Activated CD8-positive, alpha-beta memory T cell treated with anti-CD3 and anti-CD28 coated beads for 36 hours (primary cell): ENCODE results near the gene MIP. TPM values are rescaled to one million over a fixed set of nuclear protein-coding genes. Genes with fewer than 3 reads are reported as not detected.
"Not testable (repeated sequence)": the region's sequence is repeated elsewhere in the genome, so short reads cannot be mapped to it uniquely, and the experiment has no call there.

Experiments used
- CTCF ChIA-PET: fragments of 350-600 bp; sonication (Branson Sonifier 250); formaldehyde crosslinking; loops from one replicate; lab custom pipeline; 2021; ENCODE audit warnings: antibody characterized with exemption; lab: Charles Lee
- POLR2A ChIA-PET: fragments of 350-600 bp; sonication (Branson Sonifier 250); formaldehyde crosslinking; loops from one replicate; lab custom pipeline; 2021; ENCODE audit warnings: antibody characterized with exemption; lab: Charles Lee
- total RNA-seq, 2 experiments: library from RNA; stranded (reverse); gene quantifications; one replicate each; pipeline ENCODE4 v1.2.3, GENCODE V29; 2021

The MIP gene
- total RNA-seq, 2 experiments from 2014 or later, result not detected

- ChIA-PET POLR2A (interaction anchor here (0.6 to 1.6 kb wide), 4 partner anchors 20 to 599 kb away, joined by 3 to 4 read pairs (median 4); partner anchors contain the start of gene TIMELESS), CTCF (interaction anchor here (0.5 to 1.3 kb wide), 3 partner anchors 8 to 136 kb away, joined by 3 read pairs; partner anchors contain the start of gene PAN2)
These were observed 14.8 kb upstream of the MIP start for GRCh38 chr12:56469007-56469930.

GRCh38 chr12:56468216-56469006 is 14.0 kb upstream of the MIP start, which contains the start of gene SPRYD4:
TSS of gene SPRYD4 (plus strand) at chr12:56468578. CDS start at chr12:56468592, 14 bp downstream.
- CTCF ChIA-PET, result interaction anchor here (1.1 kb wide), 1 partner anchor 135 kb away, joined by 3 read pairs; the partner anchor contains the start of gene PAN2
- POLR2A ChIA-PET, result interaction anchor here (0.6 to 1.6 kb wide), 3 partner anchors 19 to 246 kb away, joined by 3 to 4 read pairs (median 4); partner anchors contain the start of gene TIMELESS

- POLR2A ChIA-PET, result no interaction called here
- CTCF ChIA-PET, result interaction anchor here (1.4 kb wide), 1 partner anchor 273 kb away, joined by 5 read pairs; the partner anchor contains the start of gene SMARCC2
These were observed 8.1 kb upstream of the MIP start for GRCh38 chr12:56462565-56462964.

DNA sequence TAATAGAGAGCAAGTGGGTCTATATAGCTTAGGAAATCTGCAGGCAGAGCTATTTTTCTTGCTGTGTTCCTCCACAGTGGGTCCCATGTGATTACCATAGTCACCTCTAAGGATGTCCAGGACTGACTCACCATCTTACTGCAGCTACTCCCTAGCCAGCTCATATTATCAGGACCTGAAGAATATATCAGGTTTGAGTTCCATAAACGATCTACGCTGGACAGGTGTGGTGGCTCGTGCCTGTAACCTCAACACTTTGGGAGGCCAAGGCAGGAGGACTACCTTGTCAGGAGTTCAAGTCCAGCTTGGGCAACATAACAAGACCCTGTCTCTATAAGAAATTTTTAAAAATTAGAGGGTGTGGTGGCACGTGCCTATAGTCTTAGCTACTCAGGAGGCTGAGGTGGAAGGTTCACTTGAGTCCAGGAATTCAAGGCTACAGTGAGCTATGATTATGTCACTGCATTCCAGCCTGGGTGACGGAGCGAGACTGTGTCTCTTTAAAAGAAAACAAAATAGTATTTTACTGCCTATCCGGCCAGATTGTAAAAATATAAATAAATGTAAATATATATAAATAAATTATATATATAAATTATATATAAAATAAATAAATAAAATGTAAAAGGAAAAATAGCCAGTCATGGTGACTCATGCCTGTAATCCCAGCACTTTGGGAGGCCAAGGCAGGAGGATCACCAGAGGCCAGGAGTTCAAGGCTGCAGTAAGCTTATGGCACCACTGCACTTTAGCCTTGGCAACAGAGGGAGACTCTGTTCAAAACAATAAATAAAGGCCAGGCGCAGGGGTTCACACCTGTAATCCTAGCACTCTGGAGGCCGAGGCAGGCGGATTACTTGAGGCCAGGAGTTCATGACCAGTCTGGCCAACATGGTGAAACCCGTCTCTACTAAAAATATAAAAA is 7.0 kb upstream of the MIP start:
- CTCF ChIA-PET, result interaction anchor here (1.5 kb wide), 1 partner anchor 85 kb away, joined by 3 read pairs; no protein-coding TSS in a partner anchor
- POLR2A ChIA-PET, result interaction anchor here (0.5 kb wide), 2 partner anchors 15 to 119 kb away, joined by 3 read pairs; no protein-coding TSS in a partner anchor

DNA sequence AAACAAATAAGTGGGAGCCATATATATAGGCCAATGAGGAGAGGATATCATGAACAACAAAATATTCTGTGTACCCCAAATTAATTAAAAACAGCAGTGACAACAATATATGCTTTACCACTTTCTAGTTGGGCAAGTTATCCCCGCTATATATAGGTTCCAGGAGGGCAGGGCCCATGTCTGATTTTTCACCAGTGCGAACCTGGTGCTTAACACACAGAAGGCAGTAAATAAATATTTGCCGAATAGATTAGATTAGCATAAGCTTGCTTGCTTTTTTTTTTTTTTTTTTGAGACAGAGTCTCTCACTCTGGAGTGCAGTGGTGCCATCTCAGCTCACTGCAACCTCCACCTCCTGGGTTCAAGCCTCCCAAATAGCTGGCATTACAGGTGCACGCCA is 3.4 kb upstream of the MIP start:
- ChIA-PET POLR2A (interaction anchor here (0.6 kb wide), 1 partner anchor 121 kb away, joined by 3 read pairs; no protein-coding TSS in a partner anchor), CTCF (interaction anchor here (0.6 kb wide), 1 partner anchor 63 kb away, joined by 3 read pairs; no protein-coding TSS in a partner anchor)

DNA sequence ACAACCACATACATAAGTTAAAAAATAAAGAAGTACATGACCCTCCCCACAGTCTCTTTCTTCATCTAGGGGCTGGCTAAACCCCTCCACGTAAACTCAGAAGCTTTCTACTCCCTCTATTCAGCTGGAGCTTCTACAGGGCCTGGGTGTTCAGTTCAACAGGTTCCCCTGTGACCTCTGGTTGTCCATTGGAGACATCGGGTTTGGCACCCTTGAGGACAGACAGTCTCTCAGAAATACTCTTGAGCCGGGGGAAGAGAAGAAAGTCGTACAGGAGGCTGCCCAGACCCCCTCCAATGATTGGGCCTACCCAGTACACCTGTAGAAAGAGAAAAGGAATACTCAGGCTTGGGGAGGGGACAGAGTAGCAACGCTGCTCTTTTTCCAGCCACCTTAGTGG is 3.3 kb downstream of the MIP start:
- ChIA-PET POLR2A (interaction anchor here (0.6 kb wide), 1 partner anchor 90 kb away, joined by 4 read pairs; no protein-coding TSS in a partner anchor), CTCF (interaction anchor here (2.4 kb wide), 1 partner anchor 13 kb away, joined by 12 read pairs; no protein-coding TSS in a partner anchor)

DNA sequence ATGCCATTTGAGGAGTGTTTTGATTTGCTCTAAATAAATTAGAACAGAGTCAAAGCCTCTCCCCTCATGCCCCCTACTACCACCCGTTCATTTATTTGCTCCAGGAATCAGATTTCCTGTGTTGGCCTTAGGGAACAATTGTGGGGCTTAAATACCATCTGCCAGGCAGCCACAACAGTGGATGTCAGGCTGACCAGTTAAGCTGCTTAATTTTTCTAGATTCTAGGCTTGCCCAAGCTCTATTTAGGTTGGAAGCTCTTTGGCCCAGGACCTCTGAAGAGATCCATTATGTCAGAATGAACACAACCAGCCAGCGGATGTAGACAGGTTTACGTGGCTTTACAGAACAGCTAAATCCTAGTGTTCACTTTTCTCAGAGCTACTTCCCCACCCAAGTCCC is 4.2 kb downstream of the MIP start:
- ChIA-PET POLR2A (interaction anchor here (0.6 to 2.2 kb wide), 3 partner anchors 89 to 134 kb away, joined by 4 to 10 read pairs (median 6); partner anchors contain the start of genes CNPY2 and STAT2), CTCF (interaction anchor here (2.4 kb wide), 1 partner anchor 14 kb away, joined by 12 read pairs; no protein-coding TSS in a partner anchor)

DNA sequence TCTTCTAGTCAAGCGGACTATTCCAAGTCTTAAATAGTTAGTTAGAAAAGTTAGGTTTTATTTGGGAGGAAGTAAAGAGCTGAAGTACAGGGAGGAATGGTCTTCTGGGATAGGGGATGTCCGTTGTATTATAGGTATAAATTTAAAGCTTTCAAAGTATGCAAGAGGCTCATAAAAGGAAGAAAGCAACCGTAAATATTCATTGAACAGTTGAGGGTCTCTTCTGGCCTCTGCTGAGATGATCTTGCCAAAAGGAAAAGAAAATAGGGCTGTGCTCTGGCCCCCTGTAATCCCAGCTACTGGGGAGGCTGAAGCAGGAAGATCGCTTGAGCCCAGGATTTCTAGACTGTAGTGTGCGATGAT is 4.9 kb downstream of the MIP start:
- ChIA-PET CTCF (interaction anchor here (0.6 to 1.5 kb wide), 2 partner anchors 14 to 308 kb away, joined by 5 to 9 read pairs; no protein-coding TSS in a partner anchor), POLR2A (interaction anchor here (1.1 to 2.2 kb wide), 4 partner anchors 19 to 134 kb away, joined by 4 to 10 read pairs (median 6); partner anchors contain the start of genes CNPY2, IL23A, SPRYD4 and STAT2)

- ChIA-PET CTCF (interaction anchor here (0.6 to 1.5 kb wide), 6 partner anchors 15 to 1136 kb away, joined by 3 to 9 read pairs (median 4); no protein-coding TSS in a partner anchor), POLR2A (interaction anchor here (0.7 to 2.2 kb wide), 5 partner anchors 15 to 133 kb away, joined by 3 to 10 read pairs (median 6); partner anchors contain the start of genes CNPY2, IL23A, SPRYD4 and STAT2)
These were observed 5.4 kb downstream of the MIP start, which contains the start of gene TIMELESS for GRCh38 chr12:56448860-56449621. TSS of gene TIMELESS (minus strand) at chr12:56449426. CDS start at chr12:56434170, 15,256 bp downstream.

GRCh38 chr12:56443208-56443607 is 11.2 kb downstream of the MIP start:
- POLR2A ChIA-PET, CTCF ChIA-PET: not testable (repeated sequence)

GRCh38 chr12:56437430-56438176 is 16.9 kb downstream of the MIP start:
- POLR2A ChIA-PET, result no interaction called here
- CTCF ChIA-PET, result no interaction called here

- POLR2A ChIA-PET, result no interaction called here
- CTCF ChIA-PET, result interaction anchor here (0.6 to 1.2 kb wide), 2 partner anchors 8 to 67 kb away, joined by 3 read pairs; no protein-coding TSS in a partner anchor
These were observed 19.6 kb downstream of the MIP start for GRCh38 chr12:56434828-56435227.

GRCh38 chr12:56431850-56432249 is 22.6 kb downstream of the MIP start:
- CTCF ChIA-PET, result no interaction called here
- POLR2A ChIA-PET, result no interaction called here

- ChIA-PET POLR2A (no interaction called here), CTCF (no interaction called here)
These were observed 23.2 kb downstream of the MIP start for GRCh38 chr12:56431288-56431687.

GRCh38 chr12:56425940-56426438 is 28.5 kb downstream of the MIP start:
- ChIA-PET POLR2A (no interaction called here), CTCF (interaction anchor here (1.7 kb wide), 1 partner anchor 9 kb away, joined by 3 read pairs; no protein-coding TSS in a partner anchor)
